Fibroblast of gingiva (primary cell): ENCODE data around the gene PIP4K2A.

Experiments
- DNase-seq: peaks from one replicate; pipeline ENCODE4 v3.0.0-alpha.2; 2011; ENCODE audit warnings: low read depth

Gene PIP4K2A

GRCh38 chr10:22620140-22620857, 94.1 kb downstream of the PIP4K2A start:
- DNase-seq: peak; percentile 95

GRCh38 chr10:22619101-22619500, 95.3 kb downstream of the PIP4K2A start:
- DNase-seq: peak; percentile 34

DNA sequence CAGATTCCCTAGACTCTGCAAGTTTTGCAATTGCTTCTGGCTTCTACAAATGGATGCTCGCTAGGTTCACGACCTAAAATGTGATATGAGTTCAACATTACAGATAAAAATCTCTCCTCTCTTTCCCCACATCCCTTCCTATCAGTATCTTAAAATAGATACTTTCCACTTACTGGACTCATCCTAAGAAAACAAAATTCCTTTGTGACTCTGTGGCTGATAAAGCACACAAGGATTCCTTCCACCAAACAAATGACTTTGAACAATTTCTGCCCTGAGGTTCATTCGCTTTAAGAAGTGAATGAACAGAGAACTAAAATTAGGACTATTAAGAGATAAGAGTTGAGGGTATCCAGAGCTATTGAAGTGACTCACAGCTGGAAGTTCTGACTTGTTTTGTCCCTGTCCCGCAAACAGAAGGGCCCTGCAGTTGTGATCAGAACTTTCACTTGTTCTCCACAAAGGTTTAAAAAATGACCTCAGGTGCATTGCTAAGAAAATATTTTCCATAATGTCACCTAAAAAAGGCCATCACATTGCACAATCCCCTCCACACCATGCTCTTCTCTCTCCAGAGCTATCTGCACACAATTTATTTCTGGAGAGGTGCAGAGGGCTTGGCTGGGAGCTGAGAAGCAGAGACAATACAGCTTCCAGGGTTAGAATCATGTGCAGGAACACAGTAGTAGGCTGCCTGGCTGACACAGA, 96.1 kb downstream of the PIP4K2A start:
- no peak for DNase-seq

DNA sequence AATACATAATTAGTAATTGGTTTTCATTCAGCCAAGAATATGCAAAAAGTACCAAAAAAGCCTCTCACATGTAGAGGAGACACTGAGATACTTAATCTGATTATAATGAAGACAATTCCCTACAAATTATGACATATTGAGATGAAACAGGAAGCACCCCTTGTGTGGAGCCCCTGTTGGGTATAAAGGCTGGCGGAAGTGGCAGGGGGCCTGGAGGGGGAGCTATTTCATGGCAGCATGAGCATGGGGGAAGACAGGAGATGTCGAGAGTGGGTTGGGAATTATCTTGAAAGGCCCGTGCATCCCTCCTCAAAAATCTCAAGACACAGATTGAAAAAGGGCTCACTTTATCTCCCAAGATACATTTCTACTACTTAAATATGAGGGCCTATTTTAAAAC, 96.9 kb downstream of the PIP4K2A start:
- DNase-seq: no peak

DNA sequence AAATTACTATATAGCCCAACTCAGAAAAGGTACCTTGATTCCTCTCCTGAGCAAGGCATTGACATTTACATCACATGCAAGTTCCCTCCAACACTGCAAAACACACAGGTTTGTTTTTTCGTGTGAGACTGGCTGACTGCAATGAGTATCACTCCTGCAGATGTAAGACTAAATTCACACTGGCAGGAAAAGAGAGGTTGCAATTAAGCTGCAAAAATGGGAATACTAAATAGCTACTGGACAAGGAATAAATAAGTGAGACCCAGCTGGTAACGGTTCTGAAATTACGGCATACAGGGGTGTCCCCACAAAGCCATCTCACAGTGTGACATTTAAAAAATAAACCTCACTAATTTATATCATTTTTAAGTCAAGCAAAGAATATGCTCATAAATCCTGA, 97.3 kb downstream of the PIP4K2A start:
- no peak for DNase-seq

DNA sequence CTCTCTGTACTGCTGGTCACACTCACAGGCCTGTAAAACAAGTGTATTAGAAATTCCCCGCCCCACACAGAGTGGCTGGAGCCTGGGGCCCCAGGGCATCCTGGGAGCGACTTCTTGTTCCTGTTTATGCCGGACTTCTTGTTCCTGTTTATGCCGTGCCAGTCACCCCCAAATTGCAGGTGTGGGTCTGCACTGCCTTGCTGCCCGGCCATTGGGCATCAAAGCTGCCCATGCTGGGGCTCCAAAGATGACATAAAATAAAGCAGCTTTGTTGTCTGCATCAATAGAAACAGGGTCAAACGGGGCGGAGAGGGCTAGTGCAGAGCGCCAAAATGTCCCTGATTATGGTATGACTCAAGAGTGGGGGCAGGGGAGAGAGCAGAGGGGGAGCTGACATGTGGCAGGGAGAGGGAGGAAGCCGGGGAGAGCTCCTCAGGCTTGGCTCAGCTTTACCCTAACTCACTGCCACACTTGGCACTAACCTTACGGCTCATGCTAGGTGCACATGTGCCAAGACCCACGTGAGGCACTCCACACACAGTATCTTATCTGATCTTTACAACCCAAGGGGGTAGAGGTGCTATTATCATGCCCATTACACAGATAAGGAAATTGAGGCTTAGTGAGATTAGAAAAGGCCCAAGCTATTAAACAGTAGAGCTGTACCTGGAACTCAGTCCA, 98.4 kb downstream of the PIP4K2A start:
- peak; percentile 24 for DNase-seq

DNA sequence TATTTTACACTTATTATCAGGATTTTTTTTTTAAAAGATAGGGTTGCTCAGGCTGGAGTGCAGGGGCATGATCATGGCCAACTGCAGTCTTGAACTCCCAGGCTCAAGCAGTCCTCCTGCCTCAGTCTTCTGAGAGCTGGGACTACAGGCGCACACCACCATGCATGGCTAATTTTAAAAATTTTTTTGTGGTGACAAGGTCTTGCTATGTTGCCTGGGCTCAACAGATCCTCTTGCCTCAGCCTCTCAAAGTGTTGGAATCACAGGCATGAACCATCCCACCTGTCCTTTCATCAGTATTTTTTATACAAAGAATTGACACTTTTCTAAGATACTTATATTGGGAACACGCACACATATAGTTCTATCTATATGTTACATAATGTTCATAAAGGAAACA, 99.3 kb downstream of the PIP4K2A start:
- DNase-seq: no peak

DNA sequence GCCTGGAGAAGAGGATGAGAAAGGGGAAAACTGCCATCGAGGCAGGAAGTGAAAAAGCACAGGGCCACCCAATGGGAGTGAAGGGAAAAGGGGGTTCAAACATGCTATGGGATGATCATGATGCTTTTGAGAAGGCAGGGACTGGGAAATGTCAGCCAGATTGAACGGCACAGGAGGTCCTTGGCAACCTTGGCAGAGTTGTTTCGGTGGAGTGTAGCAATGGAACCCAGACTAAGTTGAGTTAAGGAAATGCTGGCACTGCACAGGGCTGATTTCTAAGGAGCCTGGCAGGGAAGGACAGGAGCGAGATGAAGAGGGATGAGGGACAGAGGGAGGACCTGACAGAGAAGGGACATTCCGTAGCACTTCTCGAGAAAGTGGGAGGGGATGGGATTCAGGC, 101.4 kb downstream of the PIP4K2A start:
- no peak for DNase-seq

GRCh38 chr10:22612318-22612717, 102.1 kb downstream of the PIP4K2A start:
- no peak for DNase-seq

DNA sequence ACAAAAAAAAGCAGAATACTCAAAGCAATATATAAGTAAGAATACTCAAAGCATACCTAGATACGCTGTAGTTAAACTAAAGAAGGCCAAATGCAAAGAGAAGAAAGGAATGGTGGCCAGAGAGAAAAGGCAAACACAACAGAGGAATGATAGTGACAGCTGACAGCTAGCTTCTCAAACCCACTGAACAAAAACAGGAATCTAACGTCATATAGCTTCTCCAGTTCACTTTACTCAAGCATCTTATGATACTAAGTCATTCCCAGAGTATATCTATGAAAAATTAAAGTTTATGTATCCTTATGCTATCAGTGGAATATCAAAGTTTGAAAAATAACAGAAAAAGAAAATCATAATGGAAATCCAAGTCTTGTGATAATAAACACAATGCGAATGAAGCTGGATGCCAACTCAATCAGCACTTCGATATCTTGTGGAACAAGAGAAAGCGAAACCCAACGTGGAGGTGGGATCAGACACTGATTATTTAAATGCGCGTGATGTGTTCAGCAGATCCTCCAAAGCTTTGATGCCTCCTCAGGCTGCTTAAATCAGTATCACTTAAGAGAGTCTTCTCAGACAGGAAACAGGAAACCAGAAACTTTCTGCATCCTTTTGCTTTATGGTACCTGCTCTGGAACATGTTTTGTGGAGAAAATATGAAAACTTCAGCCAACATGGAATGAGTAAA, 102.8 kb downstream of the PIP4K2A start:
- DNase-seq: no peak

GRCh38 chr10:22610610-22611009, 103.8 kb downstream of the PIP4K2A start:
- no peak for DNase-seq

DNA sequence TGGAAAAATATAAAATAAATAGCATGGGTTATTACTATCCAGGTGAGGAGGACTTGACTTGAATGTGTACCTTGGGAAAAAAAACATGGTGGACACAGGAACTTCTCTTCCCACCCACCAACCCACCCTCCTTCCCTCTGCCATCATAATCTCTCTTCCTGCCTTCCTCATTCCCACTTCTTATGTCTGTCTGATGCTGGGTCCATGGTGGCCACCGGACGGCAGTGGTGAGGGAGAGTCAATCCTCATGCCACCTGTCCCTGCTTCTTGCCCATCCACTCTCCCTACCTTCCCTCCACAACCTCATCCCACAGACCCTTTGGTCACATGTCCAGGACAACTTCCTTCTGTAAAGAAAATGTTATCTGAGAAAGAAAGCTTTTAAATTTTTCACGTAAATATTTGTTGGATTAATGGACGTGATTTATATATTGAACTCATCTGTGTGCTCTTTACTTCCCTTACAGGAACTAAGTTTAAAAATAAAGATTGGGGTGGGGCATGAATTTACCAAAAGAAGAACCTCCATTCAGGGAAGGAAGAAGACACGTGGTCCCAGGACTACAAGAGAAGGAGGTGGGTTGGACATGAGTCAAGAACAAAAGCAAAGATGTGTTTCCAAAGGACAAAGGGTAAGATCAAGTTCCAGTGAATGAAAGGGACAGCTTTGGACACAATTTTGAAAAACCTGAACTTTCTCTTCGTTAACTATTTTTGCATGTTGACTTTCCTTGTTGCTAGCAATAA, 104.5 kb downstream of the PIP4K2A start:
- DNase-seq: no peak

GRCh38 chr10:22609251-22609650, 105.1 kb downstream of the PIP4K2A start:
- no peak for DNase-seq

- no peak for DNase-seq
Measured at GRCh38 chr10:22607261-22607660, 107.1 kb downstream of the PIP4K2A start.

GRCh38 chr10:22606164-22606614, 108.2 kb downstream of the PIP4K2A start:
- DNase-seq: no peak

- peak; percentile 73 for DNase-seq
Measured at GRCh38 chr10:22605168-22605567, 109.2 kb downstream of the PIP4K2A start.

DNA sequence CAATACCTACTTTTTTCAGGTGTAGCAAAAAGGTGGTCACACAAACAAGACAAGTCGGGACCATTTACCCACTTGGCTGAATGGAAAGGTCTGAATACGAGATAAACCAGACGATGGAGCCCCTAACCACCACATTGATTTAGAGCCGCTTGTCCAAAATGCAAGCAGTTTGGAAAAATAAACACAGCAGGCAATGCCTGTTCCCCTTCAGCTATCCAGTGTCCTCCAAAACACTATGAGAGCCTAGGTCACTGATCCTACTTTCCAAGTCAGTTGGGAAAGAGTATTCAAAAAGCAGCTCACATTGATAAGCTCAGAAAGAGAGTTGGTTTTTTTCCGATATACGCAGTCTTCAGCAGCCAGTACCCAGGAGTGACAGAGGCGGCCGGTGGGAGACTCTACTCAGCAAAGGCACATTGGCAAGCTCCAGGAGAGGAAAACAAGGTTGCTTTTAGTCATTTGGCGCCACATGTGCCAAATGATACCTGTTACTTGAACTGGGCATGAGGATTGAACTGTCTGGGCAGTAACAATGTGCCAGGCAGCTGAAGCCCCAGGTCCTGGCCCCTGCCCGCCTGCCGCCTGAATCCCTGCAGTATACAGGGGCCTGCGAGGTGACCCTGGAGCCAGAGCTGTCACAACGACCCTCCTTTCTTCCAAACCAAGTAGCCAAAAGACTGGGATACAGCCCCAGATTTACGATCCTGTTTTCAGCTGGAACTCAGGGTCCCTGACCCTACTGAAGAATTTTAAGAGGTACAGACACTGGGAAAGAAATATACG, 109.8 kb downstream of the PIP4K2A start:
- DNase-seq: no peak

DNA sequence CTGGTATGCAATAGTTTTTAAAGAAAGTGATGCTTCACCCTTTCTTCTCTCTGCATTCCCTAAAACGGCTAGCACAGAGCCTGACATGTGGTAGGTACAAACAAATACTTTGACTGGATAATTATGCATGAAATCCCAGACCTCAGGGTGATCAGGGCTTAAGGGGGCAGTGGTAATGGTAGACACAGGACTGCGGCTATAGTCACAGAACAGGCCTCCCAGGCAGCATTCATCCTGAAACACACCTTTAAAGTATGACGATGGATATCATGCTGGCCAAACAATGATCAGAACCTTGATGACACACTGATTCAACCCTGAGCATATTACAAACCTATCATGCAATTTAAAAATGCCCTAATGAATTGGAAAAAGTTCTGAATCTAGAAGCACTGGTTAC, 110.8 kb downstream of the PIP4K2A start:
- DNase-seq: no peak

DNA sequence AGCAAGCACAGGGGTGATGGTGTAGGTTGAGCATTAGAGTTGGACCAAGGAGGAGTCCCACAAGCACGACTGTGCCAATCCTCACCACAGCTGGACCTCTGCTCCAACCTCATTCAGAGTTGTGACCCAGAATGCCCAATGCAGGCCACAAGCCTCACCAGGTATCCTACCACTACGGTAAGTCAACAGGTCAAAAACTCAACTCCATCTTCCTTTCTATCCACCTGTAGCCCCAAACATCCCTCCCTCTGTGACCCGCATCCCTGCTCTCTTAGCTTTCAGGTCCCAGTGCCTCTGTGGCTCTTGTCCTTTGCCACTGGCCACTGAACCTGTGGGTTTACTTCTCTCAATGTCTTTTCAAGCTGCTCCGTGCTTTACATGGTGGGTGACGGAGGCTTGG, 112.8 kb downstream of the PIP4K2A start:
- no peak for DNase-seq

GRCh38 chr10:22599636-22600228, 114.6 kb downstream of the PIP4K2A start:
- DNase-seq: no peak
